CD14-positive monocyte (primary cell): ENCODE results near the gene ROMO1. TPM values are rescaled to one million over a fixed set of nuclear protein-coding genes. Genes with fewer than 3 reads are reported as not detected.

ENCODE experiments used
- DNase-seq, 3 donors: peaks; one replicate each; pipeline ENCODE4 v3.0.0-alpha.2; 2011 to 2022
- H2AFZ ChIP-seq: 2 replicates; pipeline ENCODE4 v1.6.0; 2012; ENCODE audit warnings: mild to moderate bottlenecking, low read depth, low read length, inconsistent platforms; ENCODE audit not compliant: insufficient read depth, poor library complexity, severe bottlenecking
- H3K27ac ChIP-seq, 2 donors: 1 replicate in 1 of 2; 2 replicates in 1 of 2; pipeline ENCODE4 v1.5.1; 2012 to 2013; ENCODE audit warnings: low read length in 2 of 2, control low read depth in 1 of 2, inconsistent platforms in 1 of 2, low read depth in 1 of 2, mild to moderate bottlenecking in 1 of 2
- H3K27me3 ChIP-seq, 2 donors: one replicate each; pipeline versions ENCODE4 v1.6.0 to v1.6.1; 2011 to 2013; ENCODE audit warnings: low read length in 2 of 2; ENCODE audit not compliant: control insufficient read depth in 2 of 2, insufficient read depth in 2 of 2
- H3K36me3 ChIP-seq, 2 donors: replicated peaks in 1 of 2; 1 replicate in 1 of 2; 2 replicates in 1 of 2; pipeline versions ENCODE4 v1.5.1 to v1.6.1; 2012 to 2013; ENCODE audit warnings: low read length in 2 of 2, control low read depth in 1 of 2, inconsistent platforms in 1 of 2, mild to moderate bottlenecking in 1 of 2; ENCODE audit not compliant: insufficient read depth in 2 of 2, control insufficient read depth in 1 of 2
- H3K4me1 ChIP-seq, 2 donors: 1 replicate in 1 of 2; 2 replicates in 1 of 2; pipeline versions ENCODE4 v1.5.1 to v1.6.1; 2012 to 2013; ENCODE audit warnings: low read length in 2 of 2, control low read depth in 1 of 2, inconsistent platforms in 1 of 2, mild to moderate bottlenecking in 1 of 2, moderate library complexity in 1 of 2; ENCODE audit not compliant: insufficient read depth in 2 of 2, control insufficient read depth in 1 of 2
- H3K4me2 ChIP-seq: replicated peaks from 2 replicates; pipeline ENCODE3; 2012; ENCODE audit warnings: low read length, moderate library complexity, mild to moderate bottlenecking; ENCODE audit not compliant: poor library complexity, severe bottlenecking; ENCODE audit errors: extremely low read depth
- H3K4me3 ChIP-seq, 3 experiments: fragments of 200-600 bp in 1 of 3; sonication (generic) in 1 of 3; replicated peaks in 1 of 3; 1 replicate in 2 of 3; 2 replicates in 1 of 3; pipeline ENCODE4 v1.5.1; 2011 to 2013; ENCODE audit warnings: low read length in 3 of 3, mild to moderate bottlenecking in 3 of 3, control low read depth in 2 of 3, low read depth in 2 of 3, inconsistent platforms in 1 of 3, moderate library complexity in 1 of 3
- H3K79me2 ChIP-seq: 2 replicates; pipeline ENCODE4 v1.6.0; 2012; ENCODE audit warnings: mild to moderate bottlenecking, control low read depth, inconsistent platforms, low read length, moderate library complexity; ENCODE audit not compliant: insufficient read depth
- H3K9ac ChIP-seq: 2 replicates; pipeline ENCODE4 v1.6.0; 2017; ENCODE audit warnings: low read length, mild to moderate bottlenecking; ENCODE audit not compliant: insufficient read depth, poor library complexity, severe bottlenecking
- H3K9me3 ChIP-seq, 2 donors: replicated peaks in 1 of 2; 1 replicate in 1 of 2; 2 replicates in 1 of 2; pipeline versions ENCODE4 v1.5.1 to v1.6.1; 2012 to 2013; ENCODE audit warnings: low read length in 2 of 2, control low read depth in 1 of 2; ENCODE audit not compliant: control insufficient read depth in 1 of 2, insufficient read depth in 1 of 2
- H4K20me1 ChIP-seq: 2 replicates; pipeline ENCODE4 v1.6.0; 2012; ENCODE audit warnings: mild to moderate bottlenecking, low read length, control low read depth, moderate library complexity; ENCODE audit not compliant: insufficient read depth
- H3K27ac Mint-ChIP-seq, 7 donors: one replicate each; pipeline ENCODE4 v1.8.0; 2020; ENCODE audit warnings: mild to moderate bottlenecking in 7 of 7, mixed read lengths in 7 of 7, moderate library complexity in 6 of 7, inconsistent platforms in 2 of 7
- H3K27me3 Mint-ChIP-seq, 3 donors: one replicate each; pipeline ENCODE4 v1.8.0; 2021 to 2022; ENCODE audit warnings: low read depth in 3 of 3, mild to moderate bottlenecking in 3 of 3, mixed read lengths in 3 of 3, moderate library complexity in 3 of 3, inconsistent platforms in 1 of 3
- H3K36me3 Mint-ChIP-seq, 2 donors: one replicate each; pipeline ENCODE4 v1.8.0; 2020; ENCODE audit warnings: mixed read lengths in 2 of 2, inconsistent platforms in 1 of 2, mild to moderate bottlenecking in 1 of 2
- H3K4me1 Mint-ChIP-seq: one replicate; pipeline ENCODE4 v1.8.0; 2020; ENCODE audit warnings: mild to moderate bottlenecking, mixed read lengths
- H3K4me3 Mint-ChIP-seq, 2 donors: one replicate each; pipeline ENCODE4 v1.8.0; 2020; ENCODE audit warnings: mild to moderate bottlenecking in 2 of 2, mixed read lengths in 2 of 2, moderate library complexity in 1 of 2
- H3K9me3 Mint-ChIP-seq, 7 donors: one replicate each; pipeline ENCODE4 v1.8.0; 2020 to 2022; ENCODE audit warnings: mixed read lengths in 7 of 7, mild to moderate bottlenecking in 6 of 7, moderate library complexity in 6 of 7, inconsistent platforms in 2 of 7
- WGBS: methylation state at CpG from one replicate; pipeline ENCODE4 v1.1.5; 2013; ENCODE audit warnings: missing lambda C conversion rate; ENCODE audit not compliant: insufficient coverage; 5-methylcytosine and 5-hydroxymethylcytosine counted together
- intact Hi-C, 2 donors: fragments of 100-400 bp; cut with micrococcal nuclease; formaldehyde crosslinking; loops; one replicate each; pipeline versions ENCODE4 v1.15.0 to v1.15.1; 2023
- polyA plus RNA-seq, 3 donors: library from polyadenylated mRNA; depleted of rRNA in 1 of 3; unstranded in 2 of 3; stranded (reverse) in 1 of 3; fragments of 300-500 nt in 2 of 3; fragments of >200 nt in 1 of 3; fragmentation: Illumina TruSeq in 2 of 3; gene quantifications; 1 replicate in 2 of 3; 2 replicates in 1 of 3; pipeline ENCODE4 v1.2.3, GENCODE V29; 2012 to 2021
- TF ChIP-seq, protein P1 (sequence below): fragments of 200-600 bp; IDR thresholded peaks from one replicate; pipeline ENCODE4 v1.8.0; 2022; ENCODE audit warnings: antibody characterized with exemption, mild to moderate bottlenecking

The ROMO1 gene
- polyA plus RNA-seq, 3 donors, result 220 to 448 (median 352) TPM

DNA sequence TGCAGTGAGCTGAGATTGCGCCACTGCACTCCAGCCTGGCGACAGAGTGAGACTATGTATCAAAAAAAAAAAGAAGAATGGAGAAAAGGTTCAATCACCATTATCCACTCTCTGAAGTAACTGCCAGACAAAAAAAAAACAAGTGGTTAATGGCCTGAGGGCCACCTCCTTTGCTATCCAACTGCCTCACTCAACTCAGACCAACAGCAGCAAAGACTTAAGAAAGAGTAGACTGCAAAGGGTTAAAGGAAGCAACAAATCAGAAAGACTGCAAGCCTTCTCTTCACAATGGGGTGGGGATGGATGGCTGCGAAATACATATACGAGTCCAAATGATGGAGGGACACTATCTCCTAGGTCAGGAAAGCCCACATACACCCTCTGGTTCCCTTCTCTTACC lies 3.2 kb upstream of the ROMO1 start:
- Histone ChIP-seq H3K9ac (no peak overlapping the region), H3K9me3 (no peaks in the 10 kb centered on the region), H4K20me1 (peaks cover 12% of the 10 kb centered on the region), H3K27ac (no peak overlapping the region), H3K27me3 (no peaks in the 10 kb centered on the region), H3K4me1 (peaks cover 22 to 33% of the 10 kb centered on the region in 2 donors), H3K79me2 (peaks cover 35% of the 10 kb centered on the region), H2AFZ (no peak overlapping the region), H3K4me3 (no peak overlapping the region), H3K4me2 (no peak overlapping the region), H3K36me3 (peaks cover 28 to 31% of the 10 kb centered on the region in 2 donors)
- peaks cover 31% of the 10 kb centered on the region for H3K4me1 Mint-ChIP-seq
- peaks cover 23 to 47% of the 10 kb centered on the region in 2 donors for H3K36me3 Mint-ChIP-seq
- no peak for DNase-seq
- peak overlapping the region in 1 of 7 donors; percentile 55 for H3K27ac Mint-ChIP-seq
- no peaks in the 10 kb centered on the region for H3K9me3 Mint-ChIP-seq
- peaks cover 0 to 3% (median 1%) of the 10 kb centered on the region in 3 donors for H3K27me3 Mint-ChIP-seq
- TF ChIP-seq, protein P1, sequence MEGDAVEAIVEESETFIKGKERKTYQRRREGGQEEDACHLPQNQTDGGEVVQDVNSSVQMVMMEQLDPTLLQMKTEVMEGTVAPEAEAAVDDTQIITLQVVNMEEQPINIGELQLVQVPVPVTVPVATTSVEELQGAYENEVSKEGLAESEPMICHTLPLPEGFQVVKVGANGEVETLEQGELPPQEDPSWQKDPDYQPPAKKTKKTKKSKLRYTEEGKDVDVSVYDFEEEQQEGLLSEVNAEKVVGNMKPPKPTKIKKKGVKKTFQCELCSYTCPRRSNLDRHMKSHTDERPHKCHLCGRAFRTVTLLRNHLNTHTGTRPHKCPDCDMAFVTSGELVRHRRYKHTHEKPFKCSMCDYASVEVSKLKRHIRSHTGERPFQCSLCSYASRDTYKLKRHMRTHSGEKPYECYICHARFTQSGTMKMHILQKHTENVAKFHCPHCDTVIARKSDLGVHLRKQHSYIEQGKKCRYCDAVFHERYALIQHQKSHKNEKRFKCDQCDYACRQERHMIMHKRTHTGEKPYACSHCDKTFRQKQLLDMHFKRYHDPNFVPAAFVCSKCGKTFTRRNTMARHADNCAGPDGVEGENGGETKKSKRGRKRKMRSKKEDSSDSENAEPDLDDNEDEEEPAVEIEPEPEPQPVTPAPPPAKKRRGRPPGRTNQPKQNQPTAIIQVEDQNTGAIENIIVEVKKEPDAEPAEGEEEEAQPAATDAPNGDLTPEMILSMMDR, result no peak
- intact Hi-C loops, result loop anchor here in 1 of 2 donors (5.0 kb wide), 1 partner anchor 36 kb away; no protein-coding TSS in a partner anchor
- no peak overlapping the region for H3K4me3 Mint-ChIP-seq
- no CpG with 5 or more reads among the region's 4 CpGs for WGBS

DNA sequence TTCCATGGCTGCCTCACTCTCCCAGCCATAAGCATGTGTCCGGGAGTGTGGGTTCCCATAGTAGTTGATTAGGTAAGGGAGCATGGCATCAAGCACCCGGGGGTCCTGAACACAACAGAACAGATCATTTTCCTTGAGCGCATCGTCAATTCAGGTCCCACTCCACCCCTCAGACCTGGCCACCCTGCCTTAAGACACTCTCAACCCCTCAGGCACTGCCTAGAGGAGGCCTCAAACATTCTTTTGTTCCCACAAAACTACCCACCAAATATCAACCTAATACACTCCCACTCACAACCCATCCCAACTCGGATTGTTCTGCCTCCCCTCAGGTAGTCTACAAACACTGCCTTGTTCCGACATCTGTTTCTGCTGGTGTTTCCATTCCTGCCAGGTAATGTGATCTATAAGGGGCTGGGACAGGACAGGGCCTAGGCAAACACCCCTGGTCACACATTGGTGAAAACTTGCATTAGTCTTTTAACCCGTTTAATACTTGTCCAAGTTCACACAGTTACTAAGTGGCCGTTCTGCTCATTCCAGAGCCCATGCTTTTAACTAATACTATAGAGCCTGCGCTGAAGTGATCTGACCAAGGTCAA lies 1.4 kb upstream of the ROMO1 start:
- no peaks in the 10 kb centered on the region for H3K27me3 ChIP-seq
- H3K79me2 ChIP-seq, result peaks cover 35% of the 10 kb centered on the region
- peak overlapping the region in 1 of 3 experiments; percentile 94 for H3K4me3 ChIP-seq
- intact Hi-C loops, result loop anchor here in 1 of 2 donors (5.0 kb wide), 1 partner anchor 35 kb away; no protein-coding TSS in a partner anchor
- H3K4me1 ChIP-seq, result peaks cover 22 to 33% of the 10 kb centered on the region in 2 donors
- H3K27me3 Mint-ChIP-seq, result peaks cover 0 to 3% (median 1%) of the 10 kb centered on the region in 3 donors
- peak overlapping the region; percentile 96 to 99 for H3K4me3 Mint-ChIP-seq
- TF ChIP-seq, protein P1, result no peak
- peaks cover 28 to 35% of the 10 kb centered on the region in 2 donors for H3K36me3 ChIP-seq
- no peak overlapping the region for H3K9ac ChIP-seq
- H3K27ac Mint-ChIP-seq, result peak overlapping the region in 3 of 7 donors; percentile 21 to 91 (median 88)
- peaks cover 32 to 47% of the 10 kb centered on the region in 2 donors for H3K36me3 Mint-ChIP-seq
- no peaks in the 10 kb centered on the region for H3K9me3 Mint-ChIP-seq
- H3K4me2 ChIP-seq, result peak overlapping the region; percentile 97
- no peak overlapping the region for H3K27ac ChIP-seq
- peaks cover 32% of the 10 kb centered on the region for H3K4me1 Mint-ChIP-seq
- 88% methylated on average over 4 of the region's 9 CpGs for WGBS
- H2AFZ ChIP-seq, result peak overlapping the region; percentile 100
- no peak for DNase-seq
- peaks cover 28% of the 10 kb centered on the region for H4K20me1 ChIP-seq
- H3K9me3 ChIP-seq, result no peaks in the 10 kb centered on the region
